Measurements from ENCODE around the gene SERPINE3. TPM values are rescaled to one million over a fixed set of nuclear protein-coding genes. Genes with fewer than 3 reads are reported as not detected.

Gene SERPINE3
- total RNA-seq (2022; extraction: Qiagen RNA extraction), result not detected in 5 replicates

DNA sequence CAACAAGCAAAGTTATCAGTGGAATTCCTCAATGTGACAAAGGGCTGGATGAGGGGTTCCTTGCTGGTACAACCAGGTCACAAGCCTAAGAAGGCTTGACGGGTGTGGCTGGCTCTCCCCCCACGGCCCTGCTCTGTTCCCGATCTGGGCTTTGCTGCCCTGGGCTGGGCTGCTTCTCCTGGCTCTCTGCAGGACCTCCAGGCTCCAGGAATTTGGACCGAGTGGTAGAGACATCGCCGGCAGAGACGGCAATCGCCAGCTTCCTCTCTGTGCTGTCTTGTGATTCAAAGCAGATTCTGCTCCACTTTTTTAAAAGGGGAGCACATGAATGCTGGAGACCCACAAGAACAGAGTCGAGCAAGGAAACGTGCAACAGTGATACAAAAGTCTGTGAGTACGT lies at the start of gene SERPINE3:
Gene SERPINE3, plus strand, starts transcription at position 338 of the 400 bp plus-strand sequence. CDS start 1,401 bp downstream, outside the sequence.

Other genes starting within 250 kb of the SERPINE3 start
- gene C13orf42, start 228.4 kb upstream of the SERPINE3 start, total RNA-seq (2022; extraction: Qiagen RNA extraction), result not detected in 5 replicates
- 1.9 to 2.8 TPM (median 2.3 TPM) in 5 replicates for gene FAM124A, start 117.3 kb upstream of the SERPINE3 start, total RNA-seq (2022; extraction: Qiagen RNA extraction)
- 8.0 to 10.8 TPM (median 9.0 TPM) in 5 replicates for gene INTS6, start 113.3 kb downstream of the SERPINE3 start, total RNA-seq (2022; extraction: Qiagen RNA extraction)
- gene WDFY2, start 244.8 kb downstream of the SERPINE3 start, total RNA-seq (2022; extraction: Qiagen RNA extraction), result 2.8 to 3.7 TPM (median 3.4 TPM) in 5 replicates